HG02840 (cell line): ENCODE results near the gene CCL8.

Source experiments
- ATAC-seq: cut with Tn5 transposase; IDR thresholded peaks from one replicate; pipeline ENCODE4 v1.9.1; 2021; ENCODE audit warnings: mild to moderate bottlenecking, moderate library complexity, moderate number of reproducible peaks; ENCODE audit not compliant: unreplicated experiment, low FRiP score

CCL8 gene

DNA sequence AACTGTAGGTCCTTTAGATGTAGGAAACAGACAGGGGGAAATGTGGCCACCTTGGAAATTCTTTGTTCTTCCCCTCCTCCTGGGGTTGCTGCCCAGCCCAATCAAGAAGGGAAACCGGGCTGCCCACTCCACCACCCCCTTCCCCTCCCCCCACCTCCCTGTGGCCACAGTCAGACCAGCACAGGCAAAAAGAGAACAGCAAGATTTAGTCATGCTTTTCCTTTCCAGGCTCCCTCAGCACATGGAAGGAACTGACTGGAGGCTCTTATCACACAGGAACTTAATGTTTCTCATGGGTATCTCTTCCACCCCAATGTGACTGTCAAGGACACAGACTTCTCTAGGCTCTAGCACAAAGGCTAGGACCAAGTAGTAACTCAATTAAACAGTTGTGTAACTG lies 46.8 kb downstream of the CCL8 start:
- no peak for ATAC-seq

DNA sequence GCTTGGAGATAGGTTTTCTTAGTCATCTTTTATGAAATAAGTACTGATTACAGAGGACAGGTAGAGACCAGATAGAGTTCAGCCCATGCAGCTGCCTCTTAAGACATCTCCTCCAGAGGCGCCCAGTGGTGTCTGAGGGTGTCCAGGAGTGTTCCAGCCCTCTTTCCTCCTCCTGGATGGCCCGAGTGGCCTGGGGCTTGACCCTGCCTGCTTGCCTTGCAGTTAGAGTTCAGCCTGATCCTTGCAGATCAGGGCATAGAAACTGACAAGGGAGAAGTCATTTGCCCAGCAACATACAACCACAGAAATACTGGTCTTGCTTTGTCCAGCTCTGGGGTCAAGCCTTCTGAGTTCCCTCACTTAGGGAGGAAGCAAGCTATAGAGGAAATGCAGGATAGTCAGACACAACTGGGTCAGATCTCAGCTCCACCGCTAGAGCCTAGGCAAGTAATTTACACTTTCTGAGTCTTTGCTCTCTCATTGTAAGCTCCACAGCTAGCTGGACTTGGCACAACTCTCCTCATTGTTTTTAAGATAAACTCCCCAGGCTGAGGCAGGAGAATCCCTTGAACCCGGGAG lies 47.4 kb downstream of the CCL8 start:
- no peak for ATAC-seq

DNA sequence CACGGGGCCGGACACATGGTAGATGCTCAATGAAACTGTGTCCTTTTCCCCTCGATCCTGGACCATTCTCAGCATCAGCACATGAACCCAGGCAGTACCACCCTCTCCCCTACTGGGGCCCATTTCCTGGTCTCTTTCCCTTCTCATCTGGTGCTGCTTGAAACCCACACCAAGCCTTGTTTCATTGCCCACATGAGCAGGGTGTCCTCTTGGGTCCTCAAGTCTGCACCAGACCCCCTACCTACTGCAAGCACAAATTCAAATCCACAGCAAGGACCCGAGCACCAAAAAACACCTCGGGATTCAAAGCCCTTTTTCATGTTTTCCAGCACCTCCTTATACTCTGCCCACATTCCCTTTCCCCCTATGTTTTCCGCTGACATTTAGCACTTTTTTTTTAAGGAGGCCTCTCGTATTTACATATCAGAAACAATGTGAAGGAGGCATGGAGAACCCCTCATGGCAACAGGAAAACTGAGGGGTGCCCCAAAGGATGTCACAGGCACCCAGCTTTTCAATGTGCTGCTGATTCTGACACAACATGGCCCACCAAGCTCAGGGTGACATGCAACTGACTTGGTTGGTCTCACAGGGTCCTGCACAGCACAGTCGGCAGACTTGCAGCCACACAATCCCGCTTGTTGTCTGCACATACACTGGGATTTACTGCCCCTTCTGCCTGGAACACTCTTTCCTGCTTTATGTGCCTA lies 48.4 kb downstream of the CCL8 start:
- no peak for ATAC-seq

DNA sequence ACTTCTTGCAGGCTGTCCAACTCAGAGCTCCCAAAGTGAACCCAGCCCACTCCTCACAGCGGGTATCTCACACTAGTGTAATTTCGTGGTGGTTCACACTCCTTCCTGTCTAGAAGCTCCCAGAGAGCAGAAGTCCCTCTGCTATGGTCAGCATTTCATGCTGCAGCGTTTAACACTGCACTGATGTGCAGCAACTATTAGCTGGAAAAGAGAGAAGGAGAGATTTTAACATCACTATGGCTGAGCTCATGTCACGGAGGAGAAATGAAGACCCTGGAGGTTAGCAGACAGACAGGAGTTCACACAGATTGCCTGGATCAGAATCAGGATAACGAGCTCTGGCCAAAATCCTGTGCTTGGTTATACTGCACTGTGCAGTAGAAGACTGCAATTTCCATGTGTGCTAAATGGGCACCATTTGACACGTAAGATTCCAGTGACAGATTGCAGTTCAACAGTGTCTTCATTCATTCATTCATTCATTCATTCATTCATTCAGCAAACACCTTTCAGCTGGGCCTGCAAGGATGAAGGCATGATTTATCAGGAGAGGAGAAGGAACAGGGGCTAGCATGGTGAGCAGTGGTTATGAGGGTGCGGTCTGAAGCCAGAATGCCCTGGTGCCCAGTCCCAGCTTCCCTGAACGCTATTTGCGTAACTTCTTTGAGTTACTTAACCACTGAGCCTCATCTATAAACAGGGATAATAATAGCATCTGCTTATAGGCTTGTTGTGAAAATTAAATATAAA lies 49.1 kb downstream of the CCL8 start:
- no peak for ATAC-seq

DNA sequence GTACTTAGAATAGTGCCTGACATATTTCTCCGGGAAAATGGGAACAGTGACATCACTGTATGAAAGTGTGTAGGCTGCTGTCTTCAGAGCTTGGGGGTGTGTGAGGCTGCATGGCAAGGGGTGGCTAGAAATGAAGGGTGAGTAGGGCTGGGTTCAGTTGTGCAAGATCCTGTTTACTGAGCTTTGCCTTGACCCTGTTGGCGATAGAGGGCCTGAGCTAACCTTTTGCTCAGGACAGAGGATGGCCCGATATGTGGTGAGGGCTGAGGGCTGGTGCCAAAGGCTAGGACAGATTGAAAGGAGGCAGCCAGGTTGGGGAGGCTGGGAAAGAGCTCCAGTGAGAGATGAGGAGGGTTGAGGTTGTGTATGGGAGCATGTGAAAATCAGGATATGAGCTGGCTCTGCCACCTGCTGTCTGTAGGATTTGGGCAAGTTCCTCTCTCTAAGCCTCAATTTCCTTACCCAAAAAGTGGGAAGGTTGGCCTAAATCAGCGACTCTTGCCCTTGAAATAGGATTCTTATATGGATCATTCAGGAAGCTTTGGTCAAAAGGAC lies 49.8 kb downstream of the CCL8 start:
- no peak for ATAC-seq

DNA sequence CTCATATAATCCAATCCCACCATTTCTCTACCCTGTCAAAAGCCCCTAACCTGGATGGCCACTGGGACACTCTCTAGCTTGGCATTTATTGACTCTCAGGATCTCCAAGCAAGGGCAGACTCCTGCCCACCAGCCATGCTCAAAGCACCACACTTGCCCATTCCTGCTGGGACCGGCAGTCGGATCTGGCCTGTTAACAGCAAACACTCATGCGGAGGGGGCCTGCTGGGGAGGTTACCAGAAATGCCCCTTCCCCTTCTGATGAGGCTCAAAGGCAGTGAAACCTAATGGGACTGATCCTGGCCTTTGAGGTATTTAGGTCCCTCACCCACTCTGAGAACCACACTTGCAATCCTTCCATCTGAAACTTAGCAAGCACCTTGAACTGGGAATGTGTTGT lies 50.3 kb downstream of the CCL8 start:
- ATAC-seq, result no peak

DNA sequence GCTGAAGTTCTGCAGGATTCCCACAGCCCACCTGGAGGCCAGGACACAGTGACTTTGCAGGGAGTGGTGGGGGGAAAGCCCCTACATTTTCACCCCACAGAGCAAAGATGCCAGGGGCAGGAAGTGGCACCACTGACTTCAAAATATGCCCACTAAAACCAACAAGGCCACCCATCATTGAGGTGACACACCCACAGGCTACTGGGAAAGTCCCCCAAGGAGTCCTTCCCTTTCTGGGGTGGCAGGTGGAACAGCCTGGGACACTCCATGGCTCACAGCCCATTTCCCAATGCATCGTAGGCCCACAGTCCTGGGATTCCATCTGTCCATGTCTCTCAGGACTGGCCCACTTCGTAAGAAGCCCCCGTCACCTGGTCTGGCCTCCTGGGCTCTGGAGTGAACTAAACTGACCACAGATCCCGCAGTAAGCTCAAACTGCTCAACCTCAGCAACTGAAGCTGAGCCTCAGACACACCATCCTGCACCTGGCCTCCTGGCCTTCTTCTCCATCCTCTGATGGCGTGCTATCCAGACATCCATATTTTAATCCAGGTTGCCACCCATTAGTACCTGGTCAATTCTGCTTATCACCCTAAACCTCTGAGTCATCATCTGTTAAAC lies 51.3 kb downstream of the CCL8 start:
- no peak for ATAC-seq

DNA sequence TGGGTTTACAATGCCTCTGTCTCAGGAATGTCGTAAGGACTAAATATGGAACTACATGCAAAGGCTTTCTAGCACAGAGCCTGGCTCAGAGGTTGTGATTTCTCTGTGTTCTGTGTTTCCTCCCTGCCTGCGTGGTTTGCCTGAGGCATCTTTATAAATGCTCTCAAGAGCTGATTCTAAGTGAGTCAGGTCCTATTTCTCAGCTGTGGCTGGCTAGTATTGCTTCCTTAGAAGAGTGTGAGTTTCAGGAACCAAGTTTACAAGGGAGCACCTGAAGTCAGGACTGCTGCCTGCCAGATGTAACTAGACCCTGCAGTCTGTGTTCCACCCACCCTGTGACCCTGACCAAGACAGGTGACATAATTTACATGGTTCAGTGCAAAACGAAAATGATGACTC lies 51.8 kb downstream of the CCL8 start:
- no peak for ATAC-seq
